ENCODE measurements around the gene HEATR5B. TPM values are rescaled to one million over a fixed set of nuclear protein-coding genes. Genes with fewer than 3 reads are reported as not detected.

HEATR5B gene
- 13.7 and 14.2 TPM in 2 replicates for total RNA-seq (2014; rRNA removed; shearing (Covaris generic))

GRCh38 chr2:37083873-37084794 is at the start of gene HEATR5B, which contains the start of gene GPATCH11:
Gene HEATR5B (minus strand): TSS chr2:37084372. CDS start chr2:37083414, 958 bp downstream.
Gene GPATCH11 (plus strand): TSS chr2:37084518. CDS start chr2:37088382, 3,864 bp downstream.

GRCh38 chr2:36966370-36967235 is 117.6 kb downstream of the HEATR5B start, which contains the start of gene STRN:
Gene STRN (minus strand): TSS chr2:36966536. CDS start chr2:36966463, 73 bp downstream.

Other genes starting within 250 kb of the HEATR5B start
- 13.2 and 18.3 TPM in 2 replicates for gene STRN, start 117.8 kb downstream of the HEATR5B start, total RNA-seq (2014; rRNA removed; shearing (Covaris generic))
- gene GPATCH11, start 146 bp upstream of the HEATR5B start, total RNA-seq (2014; rRNA removed; shearing (Covaris generic)), result 6.9 and 7.2 TPM in 2 replicates
- gene EIF2AK2, start 72.6 kb upstream of the HEATR5B start, total RNA-seq (2014; rRNA removed; shearing (Covaris generic)), result 27.8 and 33.9 TPM in 2 replicates
- gene SULT6B1, start 104.3 kb upstream of the HEATR5B start, total RNA-seq (2014; rRNA removed; shearing (Covaris generic)), result not detected in 2 replicates
- 18.8 and 23.5 TPM in 2 replicates for gene CEBPZOS, start 112.1 kb upstream of the HEATR5B start, total RNA-seq (2014; rRNA removed; shearing (Covaris generic))
- gene CEBPZ, start 147.2 kb upstream of the HEATR5B start, total RNA-seq (2014; rRNA removed; shearing (Covaris generic)), result 99.5 and 109 TPM in 2 replicates
- gene NDUFAF7, start 147.3 kb upstream of the HEATR5B start, total RNA-seq (2014; rRNA removed; shearing (Covaris generic)), result 20.7 and 30.7 TPM in 2 replicates
- gene PRKD3, start 240.5 kb upstream of the HEATR5B start, total RNA-seq (2014; rRNA removed; shearing (Covaris generic)), result 32.4 and 42.2 TPM in 2 replicates